Gastroesophageal sphincter (tissue), 4 donors: Measurements from ENCODE around the gene GOLGA7B. TPM values are rescaled to one million over a fixed set of nuclear protein-coding genes. Genes with fewer than 3 reads are reported as not detected.

Experiments used
- ATAC-seq: fragments of 150-250 bp; one replicate; pipeline ENCODE4 v1.9.1; 2016; ENCODE audit warnings: mild to moderate bottlenecking, moderate library complexity
- H3K27ac ChIP-seq, 4 donors: fragments of 200-600 bp; sonication (generic) in 3 of 4; 1 replicate in 3 of 4; 2 replicates in 1 of 4; pipeline ENCODE4 v1.5.1; 2016 to 2019
- H3K27me3 ChIP-seq: fragments of 200-600 bp; sonication (generic); one replicate; pipeline ENCODE4 v1.5.1; 2019
- H3K36me3 ChIP-seq, 2 donors: fragments of 200-600 bp; sonication (generic); one replicate each; pipeline ENCODE4 v1.5.1; 2019; ENCODE audit warnings: control low read depth in 1 of 2
- H3K4me1 ChIP-seq, 3 donors: fragments of 200-600 bp; sonication (generic); 1 replicate in 2 of 3; 2 replicates in 1 of 3; pipeline ENCODE4 v1.5.1; 2016 to 2019; ENCODE audit warnings: control low read depth in 2 of 3
- H3K4me3 ChIP-seq, 2 donors: fragments of 200-600 bp; sonication (generic); one replicate each; pipeline ENCODE4 v1.5.1; 2019; ENCODE audit warnings: mild to moderate bottlenecking in 1 of 2, moderate library complexity in 1 of 2
- H3K9me3 ChIP-seq, 3 donors: fragments of 200-600 bp; sonication (generic); one replicate each; pipeline ENCODE4 v1.5.1; 2017 to 2019; ENCODE audit warnings: control low read depth in 2 of 3
- EP300 ChIP-seq: sonication (generic); formaldehyde crosslinking; IDR thresholded peaks from one replicate; pipeline ENCODE4 v1.6.1; 2017; ENCODE audit warnings: antibody characterized with exemption, mild to moderate bottlenecking
- POLR2A ChIP-seq, 2 donors: fragments of 450-650 bp; IDR thresholded peaks; one replicate each; pipeline ENCODE4 v1.6.1; 2017; ENCODE audit warnings: antibody characterized with exemption in 2 of 2, mild to moderate bottlenecking in 2 of 2, moderate library complexity in 1 of 2
- POLR2AphosphoS5 ChIP-seq: sonication (generic); formaldehyde crosslinking; IDR thresholded peaks from one replicate; pipeline ENCODE4 v1.6.1; 2017; ENCODE audit warnings: antibody characterized with exemption
- WGBS, 2 donors: methylation state at CpG; one replicate each; pipeline ENCODE4 v1.1.5; 2018; ENCODE audit warnings: low coverage in 1 of 2; 5-methylcytosine and 5-hydroxymethylcytosine counted together
- total RNA-seq, 4 donors: library from RNA; depleted of rRNA; stranded (reverse); fragments of >200 nt; gene quantifications; one replicate each; pipeline ENCODE4 v1.1.0, GENCODE V29; 2016
- TF ChIP-seq, protein P1 (sequence below), 4 experiments: fragments of 200-600 bp in 2 of 4; fragments of 450-650 bp in 2 of 4; sonication (generic) in 1 of 4; IDR thresholded peaks; one replicate each; pipeline ENCODE4 v1.5.1; 2017 to 2019; ENCODE audit warnings: antibody characterized with exemption in 4 of 4, mild to moderate bottlenecking in 2 of 4, moderate library complexity in 2 of 4

The GOLGA7B gene
- total RNA-seq, 4 donors from 2014 or later: 0.08 to 0.40 (median 0.23) TPM

DNA sequence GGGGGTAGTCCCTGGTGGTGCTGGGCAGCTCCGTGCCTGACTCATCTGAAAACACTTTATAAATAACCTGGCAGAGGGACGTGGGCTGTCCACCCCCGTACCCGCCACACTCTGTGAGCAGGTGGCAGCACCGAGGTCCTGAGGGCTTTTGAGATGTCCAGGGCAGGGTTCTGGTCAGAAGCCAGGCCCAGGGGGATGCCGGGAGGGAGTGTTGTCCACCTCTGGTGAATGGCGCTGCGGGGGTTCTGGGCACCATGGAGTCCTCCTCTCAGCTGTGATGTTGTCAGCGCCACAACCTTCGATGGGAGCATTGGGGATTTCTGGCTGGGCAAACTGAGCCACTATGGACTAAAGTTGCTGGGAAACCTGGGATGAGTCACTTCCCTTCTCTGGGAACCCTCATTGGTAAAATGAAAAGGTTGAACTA is 27.4 kb upstream of the GOLGA7B start:
- ATAC-seq: no peak
- no peak overlapping the region for H3K4me3 ChIP-seq
- H3K4me1 ChIP-seq: no peaks in the 10 kb centered on the region
- TF ChIP-seq POLR2A (IDR thresholded peaks at IDR 0.05): no peak
- no peak overlapping the region for H3K27ac ChIP-seq
- H3K36me3 ChIP-seq: no peaks in the 10 kb centered on the region
- WGBS, 2 donors: 40% methylated on average over 1 of the region's 10 CpGs; no CpG with 5 or more reads in 1 of the 2 donors
- H3K27me3 ChIP-seq: peaks cover 57% of the 10 kb centered on the region
- no peaks in the 10 kb centered on the region for H3K9me3 ChIP-seq

DNA sequence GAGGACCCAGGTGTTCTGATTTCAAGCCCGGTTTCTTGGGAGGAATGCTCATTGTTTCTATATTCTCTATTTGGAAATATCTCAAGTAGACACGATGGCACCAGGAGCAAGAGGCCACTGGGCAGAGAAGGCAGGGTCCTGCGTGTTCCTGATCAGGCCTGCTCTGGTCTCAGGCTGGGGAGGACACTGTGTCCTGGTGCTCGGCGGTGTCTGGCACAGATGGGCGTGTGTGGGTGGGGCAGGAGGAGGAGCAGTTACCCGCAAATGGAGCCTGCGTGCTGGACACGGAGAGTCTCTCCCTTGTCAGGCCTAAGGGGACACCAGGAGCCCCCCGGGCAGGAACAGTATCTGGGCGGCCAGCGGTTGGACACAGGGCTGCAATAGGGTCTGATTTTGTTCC is 25.9 kb upstream of the GOLGA7B start:
- peaks cover 48% of the 10 kb centered on the region for H3K27me3 ChIP-seq
- no peak overlapping the region for H3K4me3 ChIP-seq
- H3K36me3 ChIP-seq: no peaks in the 10 kb centered on the region
- H3K4me1 ChIP-seq: no peaks in the 10 kb centered on the region
- TF ChIP-seq POLR2A (IDR thresholded peaks at IDR 0.05): no peak
- TF ChIP-seq EP300: no peak
- TF ChIP-seq POLR2AphosphoS5: no peak
- TF ChIP-seq, protein P1, sequence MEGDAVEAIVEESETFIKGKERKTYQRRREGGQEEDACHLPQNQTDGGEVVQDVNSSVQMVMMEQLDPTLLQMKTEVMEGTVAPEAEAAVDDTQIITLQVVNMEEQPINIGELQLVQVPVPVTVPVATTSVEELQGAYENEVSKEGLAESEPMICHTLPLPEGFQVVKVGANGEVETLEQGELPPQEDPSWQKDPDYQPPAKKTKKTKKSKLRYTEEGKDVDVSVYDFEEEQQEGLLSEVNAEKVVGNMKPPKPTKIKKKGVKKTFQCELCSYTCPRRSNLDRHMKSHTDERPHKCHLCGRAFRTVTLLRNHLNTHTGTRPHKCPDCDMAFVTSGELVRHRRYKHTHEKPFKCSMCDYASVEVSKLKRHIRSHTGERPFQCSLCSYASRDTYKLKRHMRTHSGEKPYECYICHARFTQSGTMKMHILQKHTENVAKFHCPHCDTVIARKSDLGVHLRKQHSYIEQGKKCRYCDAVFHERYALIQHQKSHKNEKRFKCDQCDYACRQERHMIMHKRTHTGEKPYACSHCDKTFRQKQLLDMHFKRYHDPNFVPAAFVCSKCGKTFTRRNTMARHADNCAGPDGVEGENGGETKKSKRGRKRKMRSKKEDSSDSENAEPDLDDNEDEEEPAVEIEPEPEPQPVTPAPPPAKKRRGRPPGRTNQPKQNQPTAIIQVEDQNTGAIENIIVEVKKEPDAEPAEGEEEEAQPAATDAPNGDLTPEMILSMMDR (IDR thresholded peaks at IDR 0.05): no peak
- H3K27ac ChIP-seq: no peak overlapping the region
- ATAC-seq: no peak
- WGBS, 2 donors: 68 to 92% methylated on average over 2 to 6 of the region's 12 CpGs
- H3K9me3 ChIP-seq: no peaks in the 10 kb centered on the region

DNA sequence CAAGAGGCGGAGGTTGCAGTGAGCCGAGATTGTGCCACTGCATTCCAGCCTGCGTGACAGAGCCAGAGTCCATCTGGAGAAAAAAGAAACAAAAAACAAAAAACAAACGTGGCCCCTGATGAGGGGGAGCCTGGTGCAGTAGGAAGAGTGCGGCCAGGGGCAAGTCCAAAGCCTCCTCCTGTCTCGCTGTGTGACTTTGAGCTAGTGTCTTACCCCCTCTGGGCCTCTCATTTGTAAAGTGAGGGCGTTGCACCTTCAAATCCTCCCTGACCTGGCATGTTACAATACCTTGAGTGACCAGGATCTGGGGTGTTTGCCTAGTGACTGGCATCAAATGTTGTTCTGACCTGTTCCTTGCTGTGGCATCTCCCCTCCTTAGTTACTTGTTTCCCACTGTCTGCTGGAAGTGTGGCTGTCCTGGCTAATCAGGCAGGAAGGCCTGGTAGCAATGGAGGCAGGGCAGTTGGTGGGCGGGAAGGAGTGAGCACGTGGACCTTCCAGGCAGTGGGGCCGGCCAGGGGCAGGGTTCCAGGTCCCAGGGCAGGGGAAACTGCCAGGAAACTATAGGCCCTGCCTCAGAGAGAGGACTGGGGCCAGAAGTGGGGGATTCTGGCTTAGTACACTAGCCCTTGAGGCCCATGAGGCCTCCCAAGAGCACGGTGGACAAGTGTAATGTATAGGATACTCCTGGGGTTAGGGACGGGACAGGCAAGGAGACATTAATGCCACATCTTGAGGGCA is 24.5 kb upstream of the GOLGA7B start:
- TF ChIP-seq POLR2AphosphoS5: no peak
- Histone ChIP-seq H3K9me3 (no peaks in the 10 kb centered on the region), H3K4me1 (no peaks in the 10 kb centered on the region), H3K4me3 (no peak overlapping the region), H3K27ac (no peak overlapping the region), H3K36me3 (no peaks in the 10 kb centered on the region), H3K27me3 (peaks cover 51% of the 10 kb centered on the region)
- no peak for ATAC-seq
- 82 to 94% methylated on average over 3 to 8 of the region's 12 CpGs for WGBS, 2 donors

DNA sequence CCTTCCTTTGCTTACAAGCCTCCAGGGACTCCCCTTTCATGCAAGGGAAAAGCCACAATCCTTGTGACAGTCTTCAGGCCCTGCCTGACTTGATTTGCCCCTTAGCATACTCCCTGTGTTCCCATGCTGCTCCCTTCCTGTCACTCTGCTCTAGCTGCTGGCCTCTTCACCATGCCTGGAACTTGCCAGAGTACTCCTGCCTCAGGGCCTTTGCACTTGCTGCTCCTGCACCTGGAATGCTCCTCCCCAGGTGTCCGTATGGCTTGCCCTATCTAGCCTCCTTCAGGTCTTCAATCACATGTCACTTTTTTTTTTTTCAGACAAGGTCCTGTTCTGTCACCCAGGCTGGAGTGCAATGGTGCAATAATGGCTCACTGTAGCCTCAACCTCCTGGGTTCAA is 22.8 kb upstream of the GOLGA7B start:
- no peak overlapping the region for H3K4me3 ChIP-seq
- no peak for ATAC-seq
- no peaks in the 10 kb centered on the region for H3K36me3 ChIP-seq
- H3K27ac ChIP-seq: no peak overlapping the region
- H3K9me3 ChIP-seq: no peaks in the 10 kb centered on the region
- H3K27me3 ChIP-seq: peaks cover 61% of the 10 kb centered on the region
- TF ChIP-seq POLR2A (IDR thresholded peaks at IDR 0.05) (no peak), POLR2AphosphoS5 (no peak)
- no peaks in the 10 kb centered on the region for H3K4me1 ChIP-seq
- 50 to 88% methylated on average over 1 of the region's 1 CpG for WGBS, 2 donors

DNA sequence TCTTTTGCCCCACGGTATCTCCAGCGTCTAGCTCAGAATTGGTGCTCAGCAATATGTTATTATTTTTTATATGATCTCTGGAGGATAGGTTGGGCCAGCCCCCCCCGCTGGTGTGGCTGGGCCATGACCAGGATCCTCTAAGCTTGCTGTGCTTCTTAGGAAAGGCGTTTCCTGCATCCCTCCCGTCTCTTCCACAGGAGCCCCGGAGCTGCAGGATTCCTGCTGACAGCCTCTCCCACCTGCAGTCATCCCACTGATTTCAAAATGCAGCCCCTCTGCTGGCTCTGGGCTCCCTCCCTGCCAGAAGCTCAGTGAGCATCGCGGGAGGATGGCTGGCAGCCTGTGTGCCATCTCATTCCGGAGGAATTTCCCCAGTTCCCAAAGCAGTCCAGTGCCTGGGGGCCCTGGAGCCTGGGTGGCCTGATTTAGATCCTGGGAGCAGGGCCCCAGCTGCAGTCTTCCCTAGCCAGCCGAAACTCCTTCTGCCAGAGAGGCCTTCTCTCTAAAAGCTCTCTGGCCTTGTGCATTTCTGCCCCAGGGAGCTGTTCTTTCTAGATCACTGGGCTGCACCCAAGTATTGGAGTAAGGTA is 21.8 kb upstream of the GOLGA7B start:
- Histone ChIP-seq H3K4me1 (no peaks in the 10 kb centered on the region), H3K9me3 (no peaks in the 10 kb centered on the region), H3K27ac (no peak overlapping the region), H3K27me3 (peaks cover 62% of the 10 kb centered on the region), H3K4me3 (no peak overlapping the region), H3K36me3 (no peaks in the 10 kb centered on the region)
- no peak for ATAC-seq
- 23 to 31% methylated on average over 8 of the region's 10 CpGs for WGBS, 2 donors
- TF ChIP-seq EP300: no peak
- TF ChIP-seq, protein P1 (IDR thresholded peaks at IDR 0.05): no peak
- no peak for TF ChIP-seq POLR2AphosphoS5
- no peak for TF ChIP-seq POLR2A (IDR thresholded peaks at IDR 0.05)

DNA sequence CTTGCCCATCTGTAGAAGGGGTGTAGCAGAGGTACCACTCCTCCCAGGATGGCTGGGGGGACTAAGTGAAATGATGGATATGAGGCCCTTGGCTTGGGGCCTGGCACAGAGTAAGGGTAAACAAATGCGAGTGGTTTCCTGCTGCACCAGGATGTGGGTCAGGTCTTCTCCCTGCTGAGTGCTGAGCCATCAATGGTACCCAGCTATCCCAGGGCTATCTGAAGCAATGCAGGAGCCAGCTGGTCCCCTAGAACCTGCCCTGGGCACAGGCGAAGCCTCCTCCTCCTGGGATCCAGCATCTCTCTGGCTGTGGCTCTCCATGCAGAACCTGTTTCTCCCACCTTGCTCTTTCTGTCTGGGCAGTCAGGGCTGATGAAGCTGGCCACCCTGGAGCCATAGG is 20.9 kb upstream of the GOLGA7B start:
- no CpG with 5 or more reads among the region's 2 CpGs for WGBS, 2 donors
- no peak overlapping the region for H3K27ac ChIP-seq
- TF ChIP-seq EP300: no peak
- no peak for TF ChIP-seq POLR2AphosphoS5
- no peak for TF ChIP-seq POLR2A (IDR thresholded peaks at IDR 0.05)
- TF ChIP-seq, protein P1 (IDR thresholded peaks at IDR 0.05): no peak
- H3K27me3 ChIP-seq: peaks cover 62% of the 10 kb centered on the region
- no peaks in the 10 kb centered on the region for H3K4me1 ChIP-seq
- no peaks in the 10 kb centered on the region for H3K36me3 ChIP-seq
- no peaks in the 10 kb centered on the region for H3K9me3 ChIP-seq
- no peak overlapping the region for H3K4me3 ChIP-seq
- ATAC-seq: no peak
